Measurements from ENCODE around the gene PACRGL. TPM values are rescaled to one million over a fixed set of nuclear protein-coding genes. Genes with fewer than 3 reads are reported as not detected.
"Not testable (repeated sequence)": the region's sequence is repeated elsewhere in the genome, so short reads cannot be mapped to it uniquely, and the experiment has no call there.

PACRGL gene
- total RNA-seq, 2 experiments from 2014 or later: 10.8 to 11.0 TPM

DNA sequence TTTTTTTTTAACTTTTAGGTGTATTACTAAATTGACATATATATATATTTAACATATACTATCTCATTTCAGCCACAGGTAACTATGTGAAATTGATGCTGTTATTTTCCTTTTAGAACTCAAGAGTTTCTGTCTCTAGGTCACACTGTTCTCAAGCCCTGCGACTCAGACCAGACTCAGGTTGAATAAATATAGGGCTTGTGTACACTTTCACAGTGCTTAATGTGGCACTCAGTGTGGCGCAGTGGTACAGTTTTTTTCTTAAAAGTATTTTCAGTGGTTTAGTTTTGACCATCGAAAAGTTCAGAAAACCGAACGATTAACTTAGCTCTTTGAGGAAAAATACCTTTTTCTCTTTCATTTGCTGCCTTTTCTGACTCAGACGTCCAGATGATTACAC lies 24.7 kb downstream of the PACRGL start:
- no peak overlapping the region for H3K27ac Mint-ChIP-seq
- ChIA-PET CTCF (no interaction called here), POLR2A (no interaction called here)
- no peak for DNase-seq
- peaks cover 14% of the 10 kb centered on the region for H3K9me3 Mint-ChIP-seq (ENCODE audit: low read depth)
- H3K4me3 Mint-ChIP-seq: no peak overlapping the region
- intact Hi-C loops (cut with DNase I, micrococcal nuclease): no loop called here
- no peak for ATAC-seq
- H3K4me1 Mint-ChIP-seq: no peaks in the 10 kb centered on the region
- H3K27me3 Mint-ChIP-seq: no peaks in the 10 kb centered on the region
- peaks cover 61% of the 10 kb centered on the region for H3K36me3 Mint-ChIP-seq (ENCODE audit: low read depth)

GRCh38 chr4:20735931-20736330 lies 35.7 kb downstream of the PACRGL start:
- Mint-ChIP-seq H3K27ac (no peak overlapping the region), H3K4me3 (no peak overlapping the region), H3K9me3 (ENCODE audit: low read depth) (peaks cover 29% of the 10 kb centered on the region), H3K4me1 (no peaks in the 10 kb centered on the region), H3K36me3 (ENCODE audit: low read depth) (peaks cover 62% of the 10 kb centered on the region), H3K27me3 (no peaks in the 10 kb centered on the region)
- intact Hi-C loops (cut with DNase I, micrococcal nuclease): no loop called here
- DNase-seq (no peak), ATAC-seq (no peak)
- ChIA-PET POLR2A (no interaction called here), CTCF (interaction anchor here (0.6 to 1.1 kb wide), 2 partner anchors 40 to 1308 kb away, joined by 3 read pairs; no protein-coding TSS in a partner anchor)

DNA sequence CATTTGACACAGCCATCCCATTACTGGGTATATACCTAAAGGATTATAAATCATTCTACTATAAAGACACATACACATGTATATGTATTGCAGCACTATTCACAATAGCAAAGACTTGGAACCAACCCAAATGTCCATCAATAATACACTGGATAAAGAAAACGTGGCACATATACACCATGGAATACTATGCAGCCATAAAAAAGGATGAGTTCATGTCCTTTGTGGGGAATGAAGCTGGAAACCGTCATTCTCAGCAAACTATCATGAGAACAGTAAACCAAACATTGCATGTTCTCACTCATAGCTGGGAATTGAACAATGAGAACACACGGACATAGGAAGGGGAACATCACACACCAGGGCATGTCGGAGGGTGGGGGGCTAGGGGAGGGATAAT lies 45.7 kb downstream of the PACRGL start:
- H3K4me1 Mint-ChIP-seq; H3K36me3 Mint-ChIP-seq (ENCODE audit: low read depth); CTCF ChIA-PET; POLR2A ChIA-PET; H3K27me3 Mint-ChIP-seq; ATAC-seq; DNase-seq; intact Hi-C loops (cut with DNase I, micrococcal nuclease); H3K4me3 Mint-ChIP-seq; H3K27ac Mint-ChIP-seq: not testable (repeated sequence)
- H3K9me3 Mint-ChIP-seq (ENCODE audit: low read depth): peaks cover 14% of the 10 kb centered on the region

DNA sequence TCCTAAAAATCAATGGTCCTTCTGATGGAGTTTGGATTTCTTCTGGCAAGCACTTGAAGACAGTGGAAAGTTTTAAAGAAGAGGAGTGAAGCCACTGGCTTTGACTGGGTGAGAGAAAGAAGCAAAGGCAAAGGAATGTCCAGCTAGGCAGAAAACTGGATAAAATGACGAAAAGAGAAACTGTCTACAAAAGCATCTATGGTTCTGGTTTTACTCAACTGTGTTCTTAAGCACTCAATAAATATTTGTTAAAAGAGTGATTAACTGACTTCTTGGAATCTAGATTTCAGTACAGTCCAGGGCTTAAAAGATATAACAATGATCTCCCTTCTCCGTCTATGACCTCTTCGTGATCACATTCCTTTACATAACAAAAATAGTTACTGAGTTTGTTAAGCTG lies 52.4 kb downstream of the PACRGL start:
- H3K4me1 Mint-ChIP-seq: no peaks in the 10 kb centered on the region
- H3K9me3 Mint-ChIP-seq (ENCODE audit: low read depth): no peaks in the 10 kb centered on the region
- H3K27me3 Mint-ChIP-seq: no peaks in the 10 kb centered on the region
- intact Hi-C loops (cut with DNase I, micrococcal nuclease): no loop called here
- DNase-seq: no peak
- H3K27ac Mint-ChIP-seq: no peak overlapping the region
- ChIA-PET CTCF (no interaction called here), POLR2A (no interaction called here)
- H3K36me3 Mint-ChIP-seq (ENCODE audit: low read depth): peaks cover 6% of the 10 kb centered on the region
- H3K4me3 Mint-ChIP-seq: no peak overlapping the region
- no peak for ATAC-seq

GRCh38 chr4:20754036-20754435 lies 53.8 kb downstream of the PACRGL start:
- DNase-seq (no peak), ATAC-seq (no peak)
- Mint-ChIP-seq H3K27me3 (no peaks in the 10 kb centered on the region), H3K27ac (no peak overlapping the region), H3K4me1 (no peaks in the 10 kb centered on the region), H3K9me3 (ENCODE audit: low read depth) (no peaks in the 10 kb centered on the region), H3K4me3 (no peak overlapping the region), H3K36me3 (ENCODE audit: low read depth) (peaks cover 6% of the 10 kb centered on the region)
- ChIA-PET CTCF (no interaction called here), POLR2A (no interaction called here)
- intact Hi-C loops (cut with DNase I, micrococcal nuclease): no loop called here

DNA sequence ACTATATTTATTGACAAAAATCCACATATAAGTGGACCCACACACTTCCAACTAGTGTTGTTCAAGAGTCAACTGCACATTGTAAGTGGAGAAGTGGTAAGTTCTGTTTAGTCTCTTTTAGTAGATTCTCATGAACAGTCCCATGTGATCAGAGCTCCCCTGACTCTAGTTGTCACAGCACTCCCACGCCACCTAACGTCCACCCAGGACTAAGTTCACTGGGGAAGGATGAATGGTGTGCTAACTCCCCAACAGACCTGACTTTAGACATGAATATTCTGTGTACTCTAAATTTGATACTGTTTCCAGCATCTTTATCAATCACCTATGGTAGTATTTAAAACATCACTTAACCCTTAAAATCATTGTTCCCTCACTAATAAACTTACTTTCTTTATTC lies 59.8 kb downstream of the PACRGL start:
- H3K4me1 Mint-ChIP-seq: no peaks in the 10 kb centered on the region
- no peak overlapping the region for H3K27ac Mint-ChIP-seq
- ChIA-PET POLR2A (no interaction called here), CTCF (interaction anchor here (1.7 to 2.7 kb wide), 2 partner anchors 13 to 14 kb away, joined by 4 to 7 read pairs; no protein-coding TSS in a partner anchor)
- H3K4me3 Mint-ChIP-seq: no peak overlapping the region
- ATAC-seq (no peak), DNase-seq (no peak)
- H3K36me3 Mint-ChIP-seq (ENCODE audit: low read depth): no peaks in the 10 kb centered on the region
- H3K27me3 Mint-ChIP-seq: no peaks in the 10 kb centered on the region
- intact Hi-C loops (cut with DNase I, micrococcal nuclease): no loop called here
- H3K9me3 Mint-ChIP-seq (ENCODE audit: low read depth): no peaks in the 10 kb centered on the region

DNA sequence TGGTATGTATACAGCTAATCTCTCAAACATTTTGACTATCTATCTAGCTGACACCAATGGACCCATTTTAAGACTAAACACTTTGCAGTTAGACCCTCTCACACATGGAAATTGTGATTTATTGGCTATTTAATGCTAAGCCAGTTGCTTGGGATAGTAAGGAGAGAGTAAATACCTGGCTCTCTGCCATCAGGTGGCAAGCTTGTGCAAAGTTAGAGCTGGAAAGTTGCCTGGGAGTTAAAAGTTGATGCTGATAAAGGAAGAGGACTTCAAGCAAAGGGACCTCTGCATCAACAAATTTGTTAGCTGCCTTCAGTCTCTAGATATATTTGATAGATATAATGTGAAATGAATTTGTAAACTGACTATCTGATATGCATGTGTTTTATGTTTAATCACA lies 61.1 kb downstream of the PACRGL start:
- H3K36me3 Mint-ChIP-seq (ENCODE audit: low read depth): no peaks in the 10 kb centered on the region
- intact Hi-C loops (cut with DNase I, micrococcal nuclease): no loop called here
- H3K4me3 Mint-ChIP-seq: no peak overlapping the region
- DNase-seq: no peak
- POLR2A ChIA-PET: no interaction called here
- no peaks in the 10 kb centered on the region for H3K4me1 Mint-ChIP-seq
- no peaks in the 10 kb centered on the region for H3K27me3 Mint-ChIP-seq
- no peaks in the 10 kb centered on the region for H3K9me3 Mint-ChIP-seq (ENCODE audit: low read depth)
- no peak overlapping the region for H3K27ac Mint-ChIP-seq
- no peak for ATAC-seq
- CTCF ChIA-PET: interaction anchor here (1.7 to 2.7 kb wide), 2 partner anchors 11 to 13 kb away, joined by 4 to 7 read pairs; no protein-coding TSS in a partner anchor

DNA sequence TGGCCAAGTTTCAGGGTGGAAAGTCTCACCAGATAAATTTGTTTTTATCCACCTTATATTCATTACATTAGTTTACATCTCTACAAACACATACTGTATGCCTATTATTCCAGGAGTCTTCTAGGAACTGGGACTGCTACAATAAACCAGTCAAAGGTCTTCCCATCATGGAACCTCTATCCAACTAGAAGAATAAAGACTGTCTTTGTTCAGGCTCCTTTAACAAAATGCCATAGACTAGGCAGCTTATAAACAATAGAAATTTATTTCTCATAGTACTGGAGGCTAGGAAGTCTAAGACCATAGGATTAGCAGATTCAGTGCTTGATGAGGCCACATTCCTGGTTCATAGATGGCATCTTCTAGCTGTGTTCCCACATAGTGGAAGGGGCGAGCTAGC lies 61.6 kb downstream of the PACRGL start:
- intact Hi-C loops (cut with DNase I, micrococcal nuclease): no loop called here
- Mint-ChIP-seq H3K4me1 (no peaks in the 10 kb centered on the region), H3K27me3 (no peaks in the 10 kb centered on the region), H3K36me3 (ENCODE audit: low read depth) (no peaks in the 10 kb centered on the region), H3K4me3 (no peak overlapping the region), H3K27ac (no peak overlapping the region), H3K9me3 (ENCODE audit: low read depth) (no peaks in the 10 kb centered on the region)
- no peak for DNase-seq
- POLR2A ChIA-PET: no interaction called here
- CTCF ChIA-PET: interaction anchor here (1.7 to 2.7 kb wide), 2 partner anchors 11 to 13 kb away, joined by 4 to 7 read pairs; no protein-coding TSS in a partner anchor
- ATAC-seq: no peak

DNA sequence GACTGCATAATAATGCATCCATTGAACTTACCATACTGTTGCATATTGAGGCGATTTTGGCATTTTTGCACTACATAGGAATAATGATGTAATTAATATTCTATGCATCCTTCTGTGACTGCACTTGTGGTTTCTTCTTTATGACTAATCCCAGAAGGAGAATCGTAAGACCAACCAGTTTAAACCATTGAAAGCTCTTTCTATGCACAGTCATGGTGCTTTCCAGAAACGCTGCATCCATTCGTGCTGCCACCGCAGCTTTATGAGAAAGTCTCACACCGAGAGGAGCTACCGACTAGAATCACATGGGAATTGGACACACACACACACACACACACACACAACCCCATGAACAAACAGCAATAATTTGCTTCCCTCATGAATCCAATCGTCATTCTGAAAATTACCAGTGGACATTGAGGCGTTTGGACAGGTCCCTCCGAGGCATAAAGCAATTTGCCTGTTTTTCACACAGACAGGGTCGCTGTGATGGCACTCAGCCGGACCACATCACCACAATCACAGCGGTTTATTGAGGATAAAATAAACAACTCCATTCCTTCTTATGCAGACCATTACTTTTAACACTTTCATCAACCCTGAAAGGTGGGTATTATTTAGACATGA lies 64.2 kb downstream of the PACRGL start:
- Mint-ChIP-seq H3K9me3 (ENCODE audit: low read depth) (no peaks in the 10 kb centered on the region), H3K36me3 (ENCODE audit: low read depth) (no peaks in the 10 kb centered on the region), H3K27ac (no peak overlapping the region), H3K27me3 (no peaks in the 10 kb centered on the region), H3K4me1 (no peaks in the 10 kb centered on the region), H3K4me3 (no peak overlapping the region)
- intact Hi-C loops (cut with DNase I, micrococcal nuclease): no loop called here
- no peak for ATAC-seq
- DNase-seq: no peak
- ChIA-PET CTCF (interaction anchor here (2.2 kb wide), 1 partner anchor 9 kb away, joined by 8 read pairs; no protein-coding TSS in a partner anchor), POLR2A (no interaction called here)

GRCh38 chr4:20773144-20773997 lies 73.1 kb downstream of the PACRGL start:
- intact Hi-C loops (cut with DNase I, micrococcal nuclease): loop anchor here (1.0 to 10.0 kb wide), 6 partner anchors 361 to 995 kb away; no protein-coding TSS in a partner anchor
- peaks cover 2% of the 10 kb centered on the region for H3K9me3 Mint-ChIP-seq (ENCODE audit: low read depth)
- POLR2A ChIA-PET: interaction anchor here (0.6 to 1.1 kb wide), 3 partner anchors 8 to 30 kb away, joined by 3 read pairs; no protein-coding TSS in a partner anchor

GRCh38 chr4:20778896-20779295 lies 78.6 kb downstream of the PACRGL start:
- peaks cover 20% of the 10 kb centered on the region for H3K9me3 Mint-ChIP-seq (ENCODE audit: low read depth)
- H3K27me3 Mint-ChIP-seq: peaks cover 4% of the 10 kb centered on the region
- CTCF ChIA-PET: no interaction called here
- no peak overlapping the region for H3K27ac Mint-ChIP-seq
- no peaks in the 10 kb centered on the region for H3K36me3 Mint-ChIP-seq (ENCODE audit: low read depth)
- DNase-seq (no peak), ATAC-seq (no peak)
- H3K4me1 Mint-ChIP-seq: no peaks in the 10 kb centered on the region
- intact Hi-C loops (cut with DNase I, micrococcal nuclease): loop anchor here in 1 of 2 experiments (10.0 kb wide), 1 partner anchor 356 kb away; no protein-coding TSS in a partner anchor
- no peak overlapping the region for H3K4me3 Mint-ChIP-seq
- POLR2A ChIA-PET: no interaction called here

More at GRCh38 chr4:20773144-20773997, 73.1 kb downstream of the PACRGL start:
- H3K4me3 Mint-ChIP-seq: no peak overlapping the region
- H3K4me1 Mint-ChIP-seq: no peaks in the 10 kb centered on the region
- ATAC-seq: peak; percentile 51
- peak; percentile 38 for DNase-seq
- no peaks in the 10 kb centered on the region for H3K36me3 Mint-ChIP-seq (ENCODE audit: low read depth)
- CTCF ChIA-PET: interaction anchor here (0.6 to 2.3 kb wide), 18 partner anchors 9 to 998 kb away, joined by 3 to 15 read pairs (median 4); no protein-coding TSS in a partner anchor
- H3K27me3 Mint-ChIP-seq: no peaks in the 10 kb centered on the region
- no peak overlapping the region for H3K27ac Mint-ChIP-seq

DNA sequence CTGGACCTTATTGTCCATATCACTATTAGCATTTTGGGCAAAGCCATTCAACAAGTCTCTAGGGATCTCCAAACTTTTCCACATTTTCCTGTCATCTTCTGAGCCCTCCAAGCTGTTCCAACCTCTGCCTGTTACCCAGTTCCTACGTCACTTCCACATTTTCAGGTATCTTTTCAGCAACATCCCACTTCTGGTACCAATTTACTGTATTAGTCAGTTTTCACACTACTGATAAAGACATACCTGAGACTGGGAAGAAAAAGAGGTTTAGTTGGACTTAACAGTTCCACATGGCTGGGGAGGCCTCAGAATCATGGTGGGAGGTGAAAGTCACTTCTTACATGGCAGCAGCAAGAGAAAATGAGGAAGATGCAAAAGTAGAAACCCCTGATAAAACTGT lies 82.9 kb downstream of the PACRGL start:
- H3K27ac Mint-ChIP-seq; H3K27me3 Mint-ChIP-seq; CTCF ChIA-PET; POLR2A ChIA-PET; intact Hi-C loops (cut with DNase I, micrococcal nuclease); DNase-seq; H3K4me3 Mint-ChIP-seq; H3K4me1 Mint-ChIP-seq; H3K36me3 Mint-ChIP-seq (ENCODE audit: low read depth); ATAC-seq: not testable (repeated sequence)
- H3K9me3 Mint-ChIP-seq (ENCODE audit: low read depth): peaks cover 17% of the 10 kb centered on the region

Data from activated CD4-positive, alpha-beta T cell treated with anti-CD3 and anti-CD28 coated beads for 36 hours (primary cell).